Liver (tissue), 9 donors: ENCODE results near the gene ANKRD28. TPM values are rescaled to one million over a fixed set of nuclear protein-coding genes. Genes with fewer than 3 reads are reported as not detected.

Experiments used
- DNase-seq: peaks from one replicate; pipeline ENCODE4 v3.0.0-alpha.2; 2017; ENCODE audit warnings: low spot score
- H3K27ac ChIP-seq, 2 donors: one replicate each; pipeline ENCODE4 v1.7.0; 2013; ENCODE audit warnings: inconsistent platforms in 2 of 2, low read length in 2 of 2, control low read depth in 1 of 2, low read depth in 1 of 2, mild to moderate bottlenecking in 1 of 2
- H3K27me3 ChIP-seq, 4 donors: one replicate each; pipeline versions ENCODE4 v1.6.1 to v1.7.0; 2013; ENCODE audit warnings: low read length in 3 of 4, inconsistent platforms in 1 of 4, mild to moderate bottlenecking in 1 of 4, moderate library complexity in 1 of 4; ENCODE audit not compliant: control insufficient read depth in 4 of 4, insufficient read depth in 4 of 4
- H3K36me3 ChIP-seq, 4 donors: one replicate each; pipeline versions ENCODE4 v1.6.1 to v1.7.0; 2013; ENCODE audit warnings: low read length in 3 of 4, mild to moderate bottlenecking in 3 of 4, low read depth in 1 of 4, moderate library complexity in 1 of 4; ENCODE audit not compliant: control insufficient read depth in 4 of 4, insufficient read depth in 3 of 4
- H3K4me1 ChIP-seq, 4 donors: one replicate each; pipeline versions ENCODE4 v1.6.1 to v1.7.0; 2013; ENCODE audit warnings: low read length in 3 of 4, mild to moderate bottlenecking in 3 of 4, moderate library complexity in 1 of 4; ENCODE audit not compliant: control insufficient read depth in 4 of 4, insufficient read depth in 4 of 4
- H3K4me3 ChIP-seq, 3 donors: one replicate each; pipeline versions ENCODE4 v1.6.1 to v1.7.0; 2013; ENCODE audit warnings: low read length in 3 of 3, control low read depth in 1 of 3, low read depth in 1 of 3, mild to moderate bottlenecking in 1 of 3
- H3K9ac ChIP-seq, 2 donors: one replicate each; pipeline ENCODE4 v1.7.0; 2013; ENCODE audit warnings: low read length in 2 of 2, mild to moderate bottlenecking in 2 of 2, moderate library complexity in 2 of 2, control low read depth in 1 of 2, low read depth in 1 of 2
- H3K9me3 ChIP-seq, 4 donors: one replicate each; pipeline versions ENCODE4 v1.6.1 to v1.7.0; 2013; ENCODE audit warnings: low read length in 3 of 4; ENCODE audit not compliant: control insufficient read depth in 4 of 4
- ATF3 ChIP-seq: IDR thresholded peaks from 2 replicates; pipeline ENCODE4 v1.6.1; 2016; ENCODE audit warnings: antibody characterized with exemption
- CTCF ChIP-seq: fragments of 150-350 bp; IDR thresholded peaks from 2 replicates; pipeline ENCODE4 v1.5.1; 2017; ENCODE audit warnings: improper control_type of control experiment, low read depth, low read length; ENCODE audit not compliant: missing input control
- EGR1 ChIP-seq, 2 donors: IDR thresholded peaks; 2 replicates each; pipeline ENCODE4 v1.6.1; 2016 to 2018; ENCODE audit warnings: antibody characterized with exemption in 2 of 2, low read depth in 2 of 2
- FOXA2 ChIP-seq: IDR thresholded peaks from 2 replicates; pipeline ENCODE4 v1.6.1; 2016; ENCODE audit warnings: antibody characterized with exemption
- GABPA ChIP-seq, 2 donors: IDR thresholded peaks in 1 of 2; conservative IDR thresholded peaks in 1 of 2; 2 replicates each; pipeline ENCODE4 v1.6.1; 2016; ENCODE audit warnings: antibody characterized with exemption in 2 of 2, mild to moderate bottlenecking in 1 of 2, moderate library complexity in 1 of 2
- HNF4A ChIP-seq, 2 donors: conservative IDR thresholded peaks; 2 replicates each; pipeline ENCODE4 v1.6.1; 2016; ENCODE audit warnings: antibody characterized with exemption in 2 of 2, mild to moderate bottlenecking in 2 of 2
- HNF4G ChIP-seq: IDR thresholded peaks from 2 replicates; pipeline ENCODE4 v1.6.1; 2016; ENCODE audit warnings: antibody characterized with exemption
- JUND ChIP-seq, 2 donors: IDR thresholded peaks; 2 replicates each; pipeline ENCODE4 v1.6.1; 2016; ENCODE audit warnings: antibody characterized with exemption in 2 of 2
- MAX ChIP-seq: IDR thresholded peaks from 2 replicates; pipeline ENCODE4 v1.6.1; 2016; ENCODE audit warnings: antibody characterized with exemption
- NR2F2 ChIP-seq: IDR thresholded peaks from 2 replicates; pipeline ENCODE4 v1.6.1; 2016; ENCODE audit warnings: antibody characterized with exemption
- RAD21 ChIP-seq, 2 donors: IDR thresholded peaks; 2 replicates each; pipeline ENCODE4 v1.6.1; 2016; ENCODE audit warnings: antibody characterized with exemption in 2 of 2, mild to moderate bottlenecking in 2 of 2
- REST ChIP-seq: IDR thresholded peaks from 2 replicates; pipeline ENCODE4 v1.6.1; 2016; ENCODE audit warnings: antibody characterized with exemption, mild to moderate bottlenecking
- RXRA ChIP-seq, 2 donors: IDR thresholded peaks; 2 replicates each; pipeline ENCODE4 v1.6.1; 2017 to 2018; ENCODE audit warnings: antibody characterized with exemption in 2 of 2, mild to moderate bottlenecking in 1 of 2
- SP1 ChIP-seq: IDR thresholded peaks from 2 replicates; pipeline ENCODE4 v1.6.1; 2018; ENCODE audit warnings: antibody characterized with exemption, mild to moderate bottlenecking
- TAF1 ChIP-seq: conservative IDR thresholded peaks from 2 replicates; pipeline ENCODE4 v1.6.1; 2016; ENCODE audit warnings: antibody characterized with exemption, mild to moderate bottlenecking
- YY1 ChIP-seq: IDR thresholded peaks from 2 replicates; pipeline ENCODE4 v1.6.1; 2016; ENCODE audit warnings: antibody characterized with exemption, mild to moderate bottlenecking
- ZBTB33 ChIP-seq: IDR thresholded peaks from 2 replicates; pipeline ENCODE4 v1.6.1; 2016; ENCODE audit warnings: antibody characterized with exemption
- WGBS: extraction: QIAGEN DNeasy Blood & Tissue Kit; methylation state at CpG from one replicate; pipeline ENCODE4 v1.1.7; 2013; 5-methylcytosine and 5-hydroxymethylcytosine counted together
- polyA plus RNA-seq, 2 donors: library from polyadenylated mRNA; stranded (reverse) in 1 of 2; unstranded in 1 of 2; fragments of 200-250 nt in 1 of 2; fragments of >200 nt in 1 of 2; fragmentation: Nextera tagmentation in 1 of 2; extraction: Ambion mirVana in 1 of 2; gene quantifications; one replicate each; pipeline versions ENCODE4 v1.2.1 to v1.2.3, GENCODE V29; 2013 to 2015
- total RNA-seq, 2 donors: library from RNA; depleted of rRNA; stranded (reverse); fragments of >200 nt; gene quantifications; one replicate each; pipeline ENCODE4 v1.2.3, GENCODE V29; 2014
- donor health status: healthy.
- donor health status: healthy.
- donor health status: healthy.
- donor health status: healthy.
- donor health status: healthy.

Gene ANKRD28
- total and polyA plus RNA-seq, 4 donors: 9.2 to 39.1 (median 16.8) TPM

GRCh38 chr3:15664144-15664543 lies 133.6 kb downstream of the ANKRD28 start:
- no peak for DNase-seq
- no peaks in the 10 kb centered on the region for H3K9me3 ChIP-seq
- H3K27me3 ChIP-seq: no peaks in the 10 kb centered on the region
- whole genome bisulfite sequencing: 96% methylated on average over 1 of the region's 1 CpG
- H3K27ac ChIP-seq: no peak overlapping the region
- no peak for TF ChIP-seq ATF3
- TF ChIP-seq SP1: no peak
- TF ChIP-seq HNF4A (conservative IDR thresholded peaks at IDR 0.05): no peak
- TF ChIP-seq JUND (IDR thresholded peaks at IDR 0.05): no peak
- TF ChIP-seq MAX: no peak
- TF ChIP-seq REST: no peak
- no peak for TF ChIP-seq GABPA (IDR thresholded peaks at IDR 0.05 in 1 of 2, conservative IDR thresholded peaks at IDR 0.05 in 1 of 2)
- TF ChIP-seq YY1: no peak
- no peak for TF ChIP-seq ZBTB33
- no peak for TF ChIP-seq HNF4G
- H3K36me3 ChIP-seq: peaks cover 2 to 11% (median 4%) of the 10 kb centered on the region in 4 donors
- no peak overlapping the region for H3K9ac ChIP-seq
- H3K4me3 ChIP-seq: no peak overlapping the region
- H3K4me1 ChIP-seq: no peaks in the 10 kb centered on the region

GRCh38 chr3:15660055-15660935 lies 137.5 kb downstream of the ANKRD28 start:
- Histone ChIP-seq H3K27ac (no peak overlapping the region), H3K4me3 (no peak overlapping the region), H3K27me3 (no peaks in the 10 kb centered on the region), H3K4me1 (no peaks in the 10 kb centered on the region), H3K9me3 (peaks cover 4 to 16% (median 8%) of the 10 kb centered on the region in 4 donors), H3K9ac (no peak overlapping the region), H3K36me3 (no peaks in the 10 kb centered on the region)
- TF ChIP-seq RAD21 (IDR thresholded peaks at IDR 0.05) (no peak), MAX (no peak), FOXA2 (no peak), JUND (IDR thresholded peaks at IDR 0.05) (no peak), HNF4A (conservative IDR thresholded peaks at IDR 0.05) (no peak), TAF1 (no peak), YY1 (no peak), EGR1 (IDR thresholded peaks at IDR 0.05; ENCODE audit: low read depth in 2 of 2) (no peak), ATF3 (no peak), CTCF (no peak), GABPA (IDR thresholded peaks at IDR 0.05 in 1 of 2, conservative IDR thresholded peaks at IDR 0.05 in 1 of 2) (no peak), NR2F2 (no peak), REST (no peak), HNF4G (no peak), RXRA (IDR thresholded peaks at IDR 0.05) (no peak), SP1 (no peak)
- WGBS: 86% methylated on average over 7 of the region's 7 CpGs
- DNase-seq: no peak
